Glomerular endothelial cell (primary cell): ENCODE measurements around the gene NUPR1. TPM values are rescaled to one million over a fixed set of nuclear protein-coding genes. Genes with fewer than 3 reads are reported as not detected.

Experiments
- DNase-seq: peaks from one replicate; pipeline ENCODE4 v3.0.0-alpha.2; 2011; ENCODE audit warnings: low read depth, low spot score; ENCODE audit errors: extremely low read depth
- total RNA-seq: library from RNA; depleted of rRNA; stranded (reverse); fragments of >200 nt; gene quantifications from 2 replicates; pipeline ENCODE4 v1.2.3, GENCODE V29; 2015

The NUPR1 gene
- total RNA-seq, 1 donor from 2014 or later = 0.23 TPM

GRCh38 chr16:28527985-28528384 is 10.8 kb downstream of the NUPR1 start:
- DNase-seq = no peak

GRCh38 chr16:28527100-28527785 is 11.5 kb downstream of the NUPR1 start:
- peak; percentile 14 for DNase-seq

GRCh38 chr16:28526201-28527099 is 12.3 kb downstream of the NUPR1 start:
- no peak for DNase-seq

- DNase-seq = no peak
Measured at GRCh38 chr16:28524681-28525171, 14.0 kb downstream of the NUPR1 start.

- no peak for DNase-seq
Measured at GRCh38 chr16:28522792-28523191, 16.0 kb downstream of the NUPR1 start.

GRCh38 chr16:28521436-28521835 is 17.3 kb downstream of the NUPR1 start:
- no peak for DNase-seq

- DNase-seq = no peak
Measured at GRCh38 chr16:28520672-28521071, 18.1 kb downstream of the NUPR1 start.

GRCh38 chr16:28514246-28514645 is 24.5 kb downstream of the NUPR1 start:
- no peak for DNase-seq

GRCh38 chr16:28513484-28514181 is 25.1 kb downstream of the NUPR1 start:
- no peak for DNase-seq

- DNase-seq = no peak
Measured at GRCh38 chr16:28511801-28512789, 26.7 kb downstream of the NUPR1 start.

GRCh38 chr16:28511031-28511430 is 27.7 kb downstream of the NUPR1 start:
- no peak for DNase-seq

- no peak for DNase-seq
Measured at GRCh38 chr16:28505489-28506137, 33.2 kb downstream of the NUPR1 start.

- DNase-seq = no peak
Measured at GRCh38 chr16:28504707-28505404, 33.9 kb downstream of the NUPR1 start.

- DNase-seq = no peak
Measured at GRCh38 chr16:28503470-28504259, 35.1 kb downstream of the NUPR1 start.

GRCh38 chr16:28502290-28502689 is 36.5 kb downstream of the NUPR1 start:
- DNase-seq = no peak

GRCh38 chr16:28501258-28502232 is 37.2 kb downstream of the NUPR1 start:
- no peak for DNase-seq
